Panc1 (cell line): ENCODE measurements around the gene ALX4. TPM values are rescaled to one million over a fixed set of nuclear protein-coding genes. Genes with fewer than 3 reads are reported as not detected.

Source experiments
- ATAC-seq: fragments of 200-7000 bp; cut with Tn5 transposase; 2 replicates; pipeline ENCODE4 v1.9.1; 2020; ENCODE audit warnings: mild to moderate bottlenecking, moderate library complexity
- BruUV-seq: library from RNA; stranded (reverse); fragments of 400-500 nt; replicated peaks from 2 replicates; lab custom pipeline; 2021; lab: Mats Ljungman, UMichigan
- CTCF ChIA-PET: fragments of 300-600 bp; sonication (Branson Sonifier 250); formaldehyde crosslinking; loops from one replicate; lab custom pipeline; 2022; ENCODE audit warnings: antibody characterized with exemption; lab: Charles Lee
- POLR2A ChIA-PET: fragments of 300-600 bp; sonication (Branson Sonifier 250); formaldehyde crosslinking; loops from one replicate; lab custom pipeline; 2022; ENCODE audit warnings: antibody characterized with exemption; lab: Charles Lee
- DNase-seq: peaks from one replicate; pipeline ENCODE4 v3.0.0-alpha.2; 2010; ENCODE audit warnings: low read depth, low spot score
- H3K27ac ChIP-seq: 2 replicates; pipeline ENCODE4 v1.5.1; 2011; ENCODE audit warnings: mild to moderate bottlenecking, low read length, inconsistent platforms
- H3K27me3 ChIP-seq: fragments of 200-500 bp; sonication (Bioruptor generic); 2 replicates; pipeline ENCODE4 v1.6.0; 2014; ENCODE audit warnings: low read length, inconsistent platforms; ENCODE audit not compliant: control insufficient read depth, insufficient read depth
- H3K36me3 ChIP-seq: fragments of 200-500 bp; sonication (Bioruptor generic); 2 replicates; pipeline ENCODE4 v1.5.1; 2014; ENCODE audit warnings: inconsistent platforms, mild to moderate bottlenecking, low read length, moderate library complexity; ENCODE audit not compliant: control insufficient read depth, insufficient read depth
- H3K4me1 ChIP-seq: 2 replicates; pipeline ENCODE4 v1.5.1; 2011; ENCODE audit warnings: inconsistent platforms, mild to moderate bottlenecking, low read length, moderate library complexity; ENCODE audit not compliant: control insufficient read depth, insufficient read depth
- H3K4me3 ChIP-seq, 2 experiments: 2 replicates each; pipeline ENCODE4 v1.5.1; 2011 to 2012; ENCODE audit warnings: low read depth in 2 of 2, low read length in 2 of 2, mild to moderate bottlenecking in 2 of 2, inconsistent platforms in 1 of 2, moderate library complexity in 1 of 2
- H3K9me3 ChIP-seq: fragments of 200-500 bp; sonication (Bioruptor generic); 2 replicates; pipeline ENCODE4 v1.5.1; 2014; ENCODE audit warnings: low read depth, mild to moderate bottlenecking, inconsistent platforms, low read length, moderate library complexity; ENCODE audit not compliant: control insufficient read depth, insufficient read depth
- POLR2AphosphoS5 ChIP-seq: IDR thresholded peaks from 2 replicates; pipeline ENCODE4 v1.6.1; 2012; ENCODE audit warnings: mild to moderate bottlenecking, low read depth, low read length, moderate library complexity
- SIN3A ChIP-seq: IDR thresholded peaks from 2 replicates; pipeline ENCODE4 v1.6.1; 2012; ENCODE audit warnings: low read depth, mild to moderate bottlenecking, low read length, moderate library complexity, borderline replicate concordance; ENCODE audit not compliant: insufficient read depth
- TCF7L2 ChIP-seq: IDR thresholded peaks from 2 replicates; pipeline ENCODE4 v1.6.1; 2011; ENCODE audit warnings: mild to moderate bottlenecking, low read depth, low read length, inconsistent platforms
- in situ Hi-C: cut with HindIII; loops from 2 replicates; pipeline ENCODE4 v1.10.0; 2016; ENCODE audit warnings: low sequenced_read_pairs, low pct_unique_long_range_greater_than_20kb
- intact Hi-C: fragments of 100-400 bp; cut with micrococcal nuclease; formaldehyde crosslinking; loops from one replicate; pipeline ENCODE4 v1.10.0; 2022; ENCODE audit not compliant: unreplicated experiment
- total RNA-seq: library from RNA; stranded (reverse); gene quantifications from one replicate; pipeline ENCODE4 v1.2.1, GENCODE V29; 2021; ENCODE audit not compliant: unreplicated experiment
- TF ChIP-seq, protein P1 (sequence below), 2 experiments: IDR thresholded peaks; 2 replicates each; pipeline ENCODE4 v1.6.1; 2011 to 2012; ENCODE audit warnings: low read depth in 2 of 2, control low read depth in 1 of 2, low read length in 1 of 2, mild to moderate bottlenecking in 1 of 2, moderate library complexity in 1 of 2; ENCODE audit not compliant: insufficient read depth in 1 of 2
- TF ChIP-seq, protein P2 (sequence below): fragments of 450-650 bp; IDR thresholded peaks from 2 replicates; pipeline ENCODE4 v1.5.1; 2017; ENCODE audit warnings: mild to moderate bottlenecking

Gene ALX4
- total RNA-seq, 1 experiment from 2014 or later = 1.0 TPM

- ChIA-PET CTCF (interaction anchor here (0.6 kb wide), 1 partner anchor 376 kb away, joined by 5 read pairs; no protein-coding TSS in a partner anchor), POLR2A (no interaction called here)
- in situ Hi-C loops = no loop called here
- ATAC-seq (no peak), DNase-seq (no peak)
- TF ChIP-seq TCF7L2 = no peak
- Histone ChIP-seq H3K9me3 (no peaks in the 10 kb centered on the region), H3K36me3 (no peaks in the 10 kb centered on the region), H3K4me3 (no peak overlapping the region), H3K4me1 (no peaks in the 10 kb centered on the region), H3K27me3 (no peaks in the 10 kb centered on the region; the same call in 1 of the 2 replicates), H3K27ac (no peak overlapping the region)
- intact Hi-C loops = no loop called here
- no TSS peak for BruUV-seq
Measured at GRCh38 chr11:44351006-44351660, 41.2 kb upstream of the ALX4 start.

GRCh38 chr11:44349328-44349727 is 39.4 kb upstream of the ALX4 start:
- DNase-seq (no peak), ATAC-seq (no peak)
- BruUV-seq = no TSS peak
- Histone ChIP-seq H3K4me1 (no peaks in the 10 kb centered on the region), H3K27me3 (no peaks in the 10 kb centered on the region; the same call in 1 of the 2 replicates), H3K27ac (no peak overlapping the region), H3K9me3 (no peaks in the 10 kb centered on the region), H3K36me3 (no peaks in the 10 kb centered on the region), H3K4me3 (no peak overlapping the region)
- intact Hi-C loops (no loop called here), in situ Hi-C loops (no loop called here)
- TF ChIP-seq, protein P1, sequence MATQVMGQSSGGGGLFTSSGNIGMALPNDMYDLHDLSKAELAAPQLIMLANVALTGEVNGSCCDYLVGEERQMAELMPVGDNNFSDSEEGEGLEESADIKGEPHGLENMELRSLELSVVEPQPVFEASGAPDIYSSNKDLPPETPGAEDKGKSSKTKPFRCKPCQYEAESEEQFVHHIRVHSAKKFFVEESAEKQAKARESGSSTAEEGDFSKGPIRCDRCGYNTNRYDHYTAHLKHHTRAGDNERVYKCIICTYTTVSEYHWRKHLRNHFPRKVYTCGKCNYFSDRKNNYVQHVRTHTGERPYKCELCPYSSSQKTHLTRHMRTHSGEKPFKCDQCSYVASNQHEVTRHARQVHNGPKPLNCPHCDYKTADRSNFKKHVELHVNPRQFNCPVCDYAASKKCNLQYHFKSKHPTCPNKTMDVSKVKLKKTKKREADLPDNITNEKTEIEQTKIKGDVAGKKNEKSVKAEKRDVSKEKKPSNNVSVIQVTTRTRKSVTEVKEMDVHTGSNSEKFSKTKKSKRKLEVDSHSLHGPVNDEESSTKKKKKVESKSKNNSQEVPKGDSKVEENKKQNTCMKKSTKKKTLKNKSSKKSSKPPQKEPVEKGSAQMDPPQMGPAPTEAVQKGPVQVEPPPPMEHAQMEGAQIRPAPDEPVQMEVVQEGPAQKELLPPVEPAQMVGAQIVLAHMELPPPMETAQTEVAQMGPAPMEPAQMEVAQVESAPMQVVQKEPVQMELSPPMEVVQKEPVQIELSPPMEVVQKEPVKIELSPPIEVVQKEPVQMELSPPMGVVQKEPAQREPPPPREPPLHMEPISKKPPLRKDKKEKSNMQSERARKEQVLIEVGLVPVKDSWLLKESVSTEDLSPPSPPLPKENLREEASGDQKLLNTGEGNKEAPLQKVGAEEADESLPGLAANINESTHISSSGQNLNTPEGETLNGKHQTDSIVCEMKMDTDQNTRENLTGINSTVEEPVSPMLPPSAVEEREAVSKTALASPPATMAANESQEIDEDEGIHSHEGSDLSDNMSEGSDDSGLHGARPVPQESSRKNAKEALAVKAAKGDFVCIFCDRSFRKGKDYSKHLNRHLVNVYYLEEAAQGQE (IDR thresholded peaks at IDR 0.05; ENCODE audit: insufficient read depth in 1 of 2, low read depth in 2 of 2, low read length in 1 of 2) = no peak
- TF ChIP-seq, protein P2, sequence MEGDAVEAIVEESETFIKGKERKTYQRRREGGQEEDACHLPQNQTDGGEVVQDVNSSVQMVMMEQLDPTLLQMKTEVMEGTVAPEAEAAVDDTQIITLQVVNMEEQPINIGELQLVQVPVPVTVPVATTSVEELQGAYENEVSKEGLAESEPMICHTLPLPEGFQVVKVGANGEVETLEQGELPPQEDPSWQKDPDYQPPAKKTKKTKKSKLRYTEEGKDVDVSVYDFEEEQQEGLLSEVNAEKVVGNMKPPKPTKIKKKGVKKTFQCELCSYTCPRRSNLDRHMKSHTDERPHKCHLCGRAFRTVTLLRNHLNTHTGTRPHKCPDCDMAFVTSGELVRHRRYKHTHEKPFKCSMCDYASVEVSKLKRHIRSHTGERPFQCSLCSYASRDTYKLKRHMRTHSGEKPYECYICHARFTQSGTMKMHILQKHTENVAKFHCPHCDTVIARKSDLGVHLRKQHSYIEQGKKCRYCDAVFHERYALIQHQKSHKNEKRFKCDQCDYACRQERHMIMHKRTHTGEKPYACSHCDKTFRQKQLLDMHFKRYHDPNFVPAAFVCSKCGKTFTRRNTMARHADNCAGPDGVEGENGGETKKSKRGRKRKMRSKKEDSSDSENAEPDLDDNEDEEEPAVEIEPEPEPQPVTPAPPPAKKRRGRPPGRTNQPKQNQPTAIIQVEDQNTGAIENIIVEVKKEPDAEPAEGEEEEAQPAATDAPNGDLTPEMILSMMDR = no peak
- TF ChIP-seq SIN3A (no peak), POLR2AphosphoS5 (no peak), TCF7L2 (no peak)
- CTCF ChIA-PET = no interaction called here
- POLR2A ChIA-PET = no interaction called here

GRCh38 chr11:44348721-44349120 is 38.8 kb upstream of the ALX4 start:
- no peaks in the 10 kb centered on the region for H3K36me3 ChIP-seq
- H3K9me3 ChIP-seq = no peaks in the 10 kb centered on the region
- TF ChIP-seq, protein P2 = no peak
- TF ChIP-seq SIN3A (no peak), POLR2AphosphoS5 (no peak), TCF7L2 (no peak)
- TF ChIP-seq, protein P1 (IDR thresholded peaks at IDR 0.05; ENCODE audit: insufficient read depth in 1 of 2, low read depth in 2 of 2, low read length in 1 of 2) = no peak
- no peak overlapping the region for H3K27ac ChIP-seq
- ATAC-seq (no peak), DNase-seq (no peak)
- H3K4me3 ChIP-seq = no peak overlapping the region
- no peaks in the 10 kb centered on the region; the same call in 1 of the 2 replicates for H3K27me3 ChIP-seq
- intact Hi-C loops = no loop called here
- in situ Hi-C loops = no loop called here
- no peaks in the 10 kb centered on the region for H3K4me1 ChIP-seq
- ChIA-PET POLR2A (no interaction called here), CTCF (no interaction called here)
- BruUV-seq = no TSS peak
